Measurements from ENCODE around the gene CFAP45. TPM values are rescaled to one million over a fixed set of nuclear protein-coding genes. Genes with fewer than 3 reads are reported as not detected.

Gene CFAP45
- polyA plus RNA-seq, 3 donors, result 0.12 to 1.0 TPM; not detected in 1

- peaks cover 0 to 10% of the 10 kb centered on the region in 2 donors for H3K4me1 ChIP-seq (ENCODE audit: control insufficient read depth in 1 of 2, insufficient read depth in 2 of 2, low read length in 2 of 2)
- no peaks in the 10 kb centered on the region for H3K9me3 ChIP-seq (replicated peaks in 1 of 2; ENCODE audit: control insufficient read depth in 1 of 2, insufficient read depth in 1 of 2, low read length in 2 of 2)
- Mint-ChIP-seq H3K4me3 (no peak overlapping the region), H3K4me1 (peaks cover 13% of the 10 kb centered on the region), H3K27me3 (ENCODE audit: low read depth in 3 of 3) (peaks cover 2 to 5% (median 2%) of the 10 kb centered on the region in 3 donors), H3K36me3 (no peaks in the 10 kb centered on the region), H3K27ac (no peak overlapping the region), H3K9me3 (no peaks in the 10 kb centered on the region)
- TF ChIP-seq CTCF (IDR thresholded peaks at IDR 0.05), result no peak
- H4K20me1 ChIP-seq (ENCODE audit: insufficient read depth, low read length), result no peaks in the 10 kb centered on the region
- H3K27me3 ChIP-seq (ENCODE audit: control insufficient read depth in 2 of 2, insufficient read depth in 2 of 2, low read length in 2 of 2), result no peaks in the 10 kb centered on the region
- H3K27ac ChIP-seq (ENCODE audit: low read depth in 1 of 2, low read length in 2 of 2), result no peak overlapping the region
- no peak overlapping the region for H2AFZ ChIP-seq (ENCODE audit: insufficient read depth, low read depth, low read length, poor library complexity, severe bottlenecking)
- DNase-seq, result no peak
- no peaks in the 10 kb centered on the region for H3K36me3 ChIP-seq (replicated peaks in 1 of 2; ENCODE audit: control insufficient read depth in 1 of 2, insufficient read depth in 2 of 2, low read length in 2 of 2)
- no peak overlapping the region for H3K9ac ChIP-seq (ENCODE audit: insufficient read depth, low read length, poor library complexity, severe bottlenecking)
- no peaks in the 10 kb centered on the region for H3K79me2 ChIP-seq (ENCODE audit: insufficient read depth, low read length)
- no peak overlapping the region for H3K4me3 ChIP-seq (replicated peaks in 1 of 3; ENCODE audit: low read depth in 2 of 3, low read length in 3 of 3)
- intact Hi-C loops (cut with micrococcal nuclease), result no loop called here
- no peak overlapping the region for H3K4me2 ChIP-seq (replicated peaks; ENCODE audit: extremely low read depth, low read length, poor library complexity, severe bottlenecking)
- 63% methylated on average over 4 of the region's 4 CpGs for WGBS (ENCODE audit: insufficient coverage)
These were observed 56.5 kb downstream of the CFAP45 start for GRCh38 chr1:159843459-159843858.

GRCh38 chr1:159841749-159842148 is 58.2 kb downstream of the CFAP45 start:
- WGBS (ENCODE audit: insufficient coverage), result 90% methylated on average over 2 of the region's 2 CpGs
- Histone ChIP-seq H3K4me2 (replicated peaks; ENCODE audit: extremely low read depth, low read length, poor library complexity, severe bottlenecking) (no peak overlapping the region), H3K9me3 (replicated peaks in 1 of 2; ENCODE audit: control insufficient read depth in 1 of 2, insufficient read depth in 1 of 2, low read length in 2 of 2) (no peaks in the 10 kb centered on the region), H3K4me3 (replicated peaks in 1 of 3; ENCODE audit: low read depth in 2 of 3, low read length in 3 of 3) (no peak overlapping the region), H4K20me1 (ENCODE audit: insufficient read depth, low read length) (no peaks in the 10 kb centered on the region), H3K9ac (ENCODE audit: insufficient read depth, low read length, poor library complexity, severe bottlenecking) (no peak overlapping the region), H3K79me2 (ENCODE audit: insufficient read depth, low read length) (no peaks in the 10 kb centered on the region), H3K4me1 (ENCODE audit: control insufficient read depth in 1 of 2, insufficient read depth in 2 of 2, low read length in 2 of 2) (peaks cover 0 to 13% of the 10 kb centered on the region in 2 donors), H2AFZ (ENCODE audit: insufficient read depth, low read depth, low read length, poor library complexity, severe bottlenecking) (no peak overlapping the region), H3K27me3 (ENCODE audit: control insufficient read depth in 2 of 2, insufficient read depth in 2 of 2, low read length in 2 of 2) (no peaks in the 10 kb centered on the region), H3K27ac (ENCODE audit: low read depth in 1 of 2, low read length in 2 of 2) (no peak overlapping the region), H3K36me3 (replicated peaks in 1 of 2; ENCODE audit: control insufficient read depth in 1 of 2, insufficient read depth in 2 of 2, low read length in 2 of 2) (no peaks in the 10 kb centered on the region)
- intact Hi-C loops (cut with micrococcal nuclease), result no loop called here
- peaks cover 2 to 4% (median 2%) of the 10 kb centered on the region in 3 donors for H3K27me3 Mint-ChIP-seq (ENCODE audit: low read depth in 3 of 3)
- peak overlapping the region in 1 of 7 donors; percentile 7 for H3K27ac Mint-ChIP-seq
- H3K4me1 Mint-ChIP-seq, result peaks cover 16% of the 10 kb centered on the region
- no peak for DNase-seq
- no peak overlapping the region for H3K4me3 Mint-ChIP-seq
- peaks cover 0 to under 1% of the 10 kb centered on the region in 2 donors for H3K36me3 Mint-ChIP-seq
- TF ChIP-seq CTCF (IDR thresholded peaks at IDR 0.05), result no peak
- no peaks in the 10 kb centered on the region for H3K9me3 Mint-ChIP-seq

All from CD14-positive monocyte (primary cell).